Measurements from ENCODE around the gene TBX2. TPM values are rescaled to one million over a fixed set of nuclear protein-coding genes. Genes with fewer than 3 reads are reported as not detected.

TBX2 gene
- total RNA-seq, 1 experiment from 2014 or later: not detected

DNA sequence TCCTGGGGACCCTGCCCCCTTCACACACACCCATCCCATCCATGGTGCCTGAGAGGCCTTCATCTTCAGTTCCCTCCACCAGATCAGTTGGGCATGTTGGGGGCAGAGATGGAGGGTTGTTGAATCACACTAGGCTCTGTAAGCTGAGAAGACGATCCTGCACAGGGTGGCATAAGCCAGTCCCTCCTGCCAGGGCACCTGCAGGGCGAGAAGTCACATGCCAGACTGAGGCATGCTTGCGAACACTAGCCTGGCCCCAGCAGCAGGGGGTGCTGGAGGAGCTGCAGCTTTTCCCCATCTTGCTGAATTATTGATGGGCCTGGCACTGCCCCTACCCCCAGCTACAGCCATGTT is 6.1 kb upstream of the TBX2 start:
- ChIA-PET CTCF (no interaction called here), POLR2A (ENCODE audit: low non-redundant PET) (no interaction called here)
- intact Hi-C loops (cut with micrococcal nuclease; ENCODE audit: unreplicated experiment): loop anchor here (5.0 kb wide), 1 partner anchor 671 kb away; no protein-coding TSS in a partner anchor
- DNase-seq (ENCODE audit: low spot score): no peak
- Histone ChIP-seq H3K4me3 (ENCODE audit: low read depth, low read length, poor library complexity, severe bottlenecking) (no peak overlapping the region), H3K4me1 (ENCODE audit: insufficient read depth, low read length, poor library complexity, severe bottlenecking) (peaks cover 11% of the 10 kb centered on the region), H3K9me3 (ENCODE audit: low read depth, low read length, poor library complexity, severe bottlenecking) (no peaks in the 10 kb centered on the region), H3K27me3 (replicated peaks; ENCODE audit: insufficient read depth, low read depth, low read length, poor library complexity) (peaks cover 41% of the 10 kb centered on the region), H3K27ac (ENCODE audit: low read depth, low read length, poor library complexity, severe bottlenecking) (no peak overlapping the region), H3K36me3 (ENCODE audit: insufficient read depth, low read length, poor library complexity, severe bottlenecking) (no peaks in the 10 kb centered on the region)
- TF ChIP-seq, protein P1, sequence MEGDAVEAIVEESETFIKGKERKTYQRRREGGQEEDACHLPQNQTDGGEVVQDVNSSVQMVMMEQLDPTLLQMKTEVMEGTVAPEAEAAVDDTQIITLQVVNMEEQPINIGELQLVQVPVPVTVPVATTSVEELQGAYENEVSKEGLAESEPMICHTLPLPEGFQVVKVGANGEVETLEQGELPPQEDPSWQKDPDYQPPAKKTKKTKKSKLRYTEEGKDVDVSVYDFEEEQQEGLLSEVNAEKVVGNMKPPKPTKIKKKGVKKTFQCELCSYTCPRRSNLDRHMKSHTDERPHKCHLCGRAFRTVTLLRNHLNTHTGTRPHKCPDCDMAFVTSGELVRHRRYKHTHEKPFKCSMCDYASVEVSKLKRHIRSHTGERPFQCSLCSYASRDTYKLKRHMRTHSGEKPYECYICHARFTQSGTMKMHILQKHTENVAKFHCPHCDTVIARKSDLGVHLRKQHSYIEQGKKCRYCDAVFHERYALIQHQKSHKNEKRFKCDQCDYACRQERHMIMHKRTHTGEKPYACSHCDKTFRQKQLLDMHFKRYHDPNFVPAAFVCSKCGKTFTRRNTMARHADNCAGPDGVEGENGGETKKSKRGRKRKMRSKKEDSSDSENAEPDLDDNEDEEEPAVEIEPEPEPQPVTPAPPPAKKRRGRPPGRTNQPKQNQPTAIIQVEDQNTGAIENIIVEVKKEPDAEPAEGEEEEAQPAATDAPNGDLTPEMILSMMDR (conservative IDR thresholded peaks at IDR 0.05; ENCODE audit: low read depth, low read length): peak; percentile 28; the same call in 1 of the 2 replicates
- no peak for TF ChIP-seq EZH2 (IDR thresholded peaks at IDR 0.05; ENCODE audit: borderline replicate concordance, low read depth, low read length, poor library complexity, severe bottlenecking)
- no TSS peak for BruUV-seq (replicated peaks)

DNA sequence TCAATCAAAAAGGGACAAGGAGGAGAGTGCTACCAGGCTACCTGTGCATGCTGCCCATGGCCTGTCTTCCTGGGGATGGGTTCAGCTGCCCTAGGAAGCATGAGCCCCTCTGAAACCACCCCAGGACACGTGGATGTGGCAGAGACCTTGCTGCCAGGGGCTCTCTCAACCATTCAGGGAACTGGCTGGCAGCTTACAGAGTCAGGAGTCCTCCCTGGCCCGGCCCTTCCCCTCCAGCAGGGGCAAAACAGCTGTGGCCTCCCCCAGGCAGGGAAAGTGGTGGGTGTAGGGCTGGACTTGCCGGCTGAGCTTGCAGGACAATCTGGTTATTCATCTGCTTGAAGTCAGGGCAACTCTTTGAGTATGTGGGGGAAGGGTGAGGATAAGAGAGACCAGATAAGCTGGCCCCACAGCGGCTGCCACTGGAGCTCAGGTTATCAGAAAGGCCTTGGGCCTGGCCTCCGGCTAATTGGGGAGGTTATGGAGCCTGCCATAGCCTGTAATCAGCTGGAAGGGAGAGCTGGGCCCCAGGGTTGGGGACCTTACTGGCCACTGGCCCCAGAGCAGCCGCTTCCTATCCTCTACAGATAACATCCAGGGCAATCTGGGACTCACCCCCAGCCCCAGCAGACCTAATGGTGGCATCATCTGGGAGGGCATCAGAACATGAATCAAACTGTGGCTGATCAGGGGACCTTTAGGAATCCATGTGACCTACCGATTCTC is 5.6 kb upstream of the TBX2 start:
- peaks cover 16% of the 10 kb centered on the region for H3K4me1 ChIP-seq (ENCODE audit: insufficient read depth, low read length, poor library complexity, severe bottlenecking)
- H3K27ac ChIP-seq (ENCODE audit: low read depth, low read length, poor library complexity, severe bottlenecking): no peak overlapping the region
- no TSS peak for BruUV-seq (replicated peaks)
- no peak overlapping the region for H3K4me3 ChIP-seq (ENCODE audit: low read depth, low read length, poor library complexity, severe bottlenecking)
- intact Hi-C loops (cut with micrococcal nuclease; ENCODE audit: unreplicated experiment): loop anchor here (5.0 kb wide), 1 partner anchor 672 kb away; no protein-coding TSS in a partner anchor
- no peak for TF ChIP-seq EZH2 (IDR thresholded peaks at IDR 0.05; ENCODE audit: borderline replicate concordance, low read depth, low read length, poor library complexity, severe bottlenecking)
- TF ChIP-seq, protein P1 (conservative IDR thresholded peaks at IDR 0.05; ENCODE audit: low read depth, low read length): no peak; the same call in 1 of the 2 replicates
- H3K9me3 ChIP-seq (ENCODE audit: low read depth, low read length, poor library complexity, severe bottlenecking): no peaks in the 10 kb centered on the region
- ChIA-PET CTCF (no interaction called here), POLR2A (ENCODE audit: low non-redundant PET) (no interaction called here)
- H3K27me3 ChIP-seq (replicated peaks; ENCODE audit: insufficient read depth, low read depth, low read length, poor library complexity): peaks cover 46% of the 10 kb centered on the region
- no peaks in the 10 kb centered on the region for H3K36me3 ChIP-seq (ENCODE audit: insufficient read depth, low read length, poor library complexity, severe bottlenecking)
- no peak for DNase-seq (ENCODE audit: low spot score)

DNA sequence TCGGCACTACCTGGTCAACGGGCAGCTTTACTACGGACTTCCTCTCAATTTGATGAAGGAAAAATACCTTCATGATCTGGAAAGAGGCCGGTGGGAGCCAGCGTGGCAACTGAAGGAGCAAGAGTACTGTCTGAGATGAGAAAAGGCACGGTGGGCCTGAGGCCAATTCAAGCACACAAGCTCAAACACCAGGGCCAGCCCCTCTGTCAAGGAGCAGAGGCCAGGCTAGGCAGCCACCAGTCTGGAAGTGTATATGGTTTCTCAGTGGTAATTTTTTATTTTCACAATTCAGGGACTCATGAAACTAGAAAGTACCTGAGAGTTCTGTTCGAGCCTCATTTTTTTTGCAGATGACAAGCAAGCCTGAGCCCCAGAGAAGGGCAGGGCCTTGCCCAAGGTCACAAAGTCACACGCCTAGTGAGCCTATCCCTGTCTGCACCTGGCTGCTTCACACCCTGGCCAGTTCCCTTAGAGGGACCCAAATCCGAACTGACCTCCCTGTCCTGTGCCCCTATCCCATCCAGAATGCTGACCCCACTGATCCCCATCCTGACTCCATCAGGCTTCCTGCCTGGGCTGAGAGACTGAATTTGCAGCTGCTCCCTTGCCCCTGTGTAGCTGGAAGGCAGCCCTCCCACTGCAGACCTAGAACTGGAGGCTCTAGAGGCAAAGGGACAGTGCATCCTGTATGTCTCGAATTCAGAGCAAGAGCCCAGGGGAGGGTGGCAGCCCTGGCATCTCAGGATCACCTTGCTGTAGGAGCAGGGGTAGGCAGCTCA is 4.8 kb upstream of the TBX2 start:
- TF ChIP-seq EZH2 (IDR thresholded peaks at IDR 0.05; ENCODE audit: borderline replicate concordance, low read depth, low read length, poor library complexity, severe bottlenecking): no peak
- TF ChIP-seq, protein P1 (conservative IDR thresholded peaks at IDR 0.05; ENCODE audit: low read depth, low read length): no peak
- CTCF ChIA-PET: no interaction called here
- POLR2A ChIA-PET (ENCODE audit: low non-redundant PET): no interaction called here
- DNase-seq (ENCODE audit: low spot score): no peak
- H3K9me3 ChIP-seq (ENCODE audit: low read depth, low read length, poor library complexity, severe bottlenecking): no peaks in the 10 kb centered on the region
- no peak overlapping the region for H3K27ac ChIP-seq (ENCODE audit: low read depth, low read length, poor library complexity, severe bottlenecking)
- no peaks in the 10 kb centered on the region for H3K36me3 ChIP-seq (ENCODE audit: insufficient read depth, low read length, poor library complexity, severe bottlenecking)
- no peak overlapping the region for H3K4me3 ChIP-seq (ENCODE audit: low read depth, low read length, poor library complexity, severe bottlenecking)
- peaks cover 23% of the 10 kb centered on the region for H3K4me1 ChIP-seq (ENCODE audit: insufficient read depth, low read length, poor library complexity, severe bottlenecking)
- no TSS peak for BruUV-seq (replicated peaks)
- H3K27me3 ChIP-seq (replicated peaks; ENCODE audit: insufficient read depth, low read depth, low read length, poor library complexity): peaks cover 54% of the 10 kb centered on the region
- intact Hi-C loops (cut with micrococcal nuclease; ENCODE audit: unreplicated experiment): loop anchor here (5.0 kb wide), 2 partner anchors 393 to 673 kb away; no protein-coding TSS in a partner anchor

All from A673 (cell line).